HG03045 (cell line): ENCODE results near the gene C9orf153.
"Not testable (repeated sequence)": the region's sequence is repeated elsewhere in the genome, so short reads cannot be mapped to it uniquely, and the experiment has no call there.

Source experiments
- ATAC-seq: cut with Tn5 transposase; IDR thresholded peaks from one replicate; pipeline ENCODE4 v1.9.1; 2021; ENCODE audit warnings: mild to moderate bottlenecking, moderate library complexity; ENCODE audit not compliant: unreplicated experiment

C9orf153 gene

GRCh38 chr9:86193088-86193487 lies 66.4 kb downstream of the C9orf153 start:
- ATAC-seq = no peak

GRCh38 chr9:86190700-86191099 lies 68.8 kb downstream of the C9orf153 start:
- ATAC-seq = not testable (repeated sequence)

- ATAC-seq = no peak
Measured at GRCh38 chr9:86187121-86187520, 72.3 kb downstream of the C9orf153 start.

GRCh38 chr9:86186696-86187095 lies 72.8 kb downstream of the C9orf153 start:
- no peak for ATAC-seq

GRCh38 chr9:86185872-86186271 lies 73.6 kb downstream of the C9orf153 start:
- ATAC-seq = no peak

- ATAC-seq = no peak
Measured at GRCh38 chr9:86184138-86184524, 75.3 kb downstream of the C9orf153 start.

- ATAC-seq = no peak
Measured at GRCh38 chr9:86183229-86184137, 76.0 kb downstream of the C9orf153 start.

GRCh38 chr9:86181379-86182315 lies 77.8 kb downstream of the C9orf153 start:
- ATAC-seq = no peak

- ATAC-seq = no peak
Measured at GRCh38 chr9:86178503-86178902, 81.0 kb downstream of the C9orf153 start.

- ATAC-seq = no peak
Measured at GRCh38 chr9:86177995-86178394, 81.5 kb downstream of the C9orf153 start.

GRCh38 chr9:86176468-86176867 lies 83.0 kb downstream of the C9orf153 start:
- no peak for ATAC-seq

- no peak for ATAC-seq
Measured at GRCh38 chr9:86175743-86176456, 83.6 kb downstream of the C9orf153 start.

GRCh38 chr9:86175223-86175622 lies 84.2 kb downstream of the C9orf153 start:
- no peak for ATAC-seq
